SJSA1 (cell line): Measurements from ENCODE around the gene EFNB1. TPM values are rescaled to one million over a fixed set of nuclear protein-coding genes. Genes with fewer than 3 reads are reported as not detected.

Experiments
- DNase-seq, 2 experiments: peaks; one replicate each; pipeline ENCODE4 v3.0.0-alpha.2; 2015 to 2020; ENCODE audit warnings: low spot score in 2 of 2, low read depth in 1 of 2
- H3K27ac ChIP-seq: fragments of 250-450 bp; sonication (Bioruptor Pico); 2 replicates; pipeline ENCODE4 v1.5.1; 2020; ENCODE audit warnings: mild to moderate bottlenecking, moderate library complexity
- H3K27me3 ChIP-seq: fragments of 250-450 bp; sonication (Bioruptor Pico); replicated peaks from 2 replicates; pipeline ENCODE4 v1.5.1; 2020; ENCODE audit warnings: mild to moderate bottlenecking, moderate library complexity
- H3K36me3 ChIP-seq: fragments of 250-450 bp; sonication (Bioruptor Pico); 2 replicates; pipeline ENCODE4 v1.5.1; 2020; ENCODE audit warnings: mild to moderate bottlenecking
- H3K4me1 ChIP-seq: fragments of 250-450 bp; sonication (Bioruptor Pico); replicated peaks from 2 replicates; pipeline ENCODE4 v1.6.1; 2021; ENCODE audit warnings: mild to moderate bottlenecking
- H3K4me3 ChIP-seq: fragments of 250-450 bp; sonication (Bioruptor Pico); 2 replicates; pipeline ENCODE4 v1.5.1; 2020; ENCODE audit warnings: mild to moderate bottlenecking
- H3K9me3 ChIP-seq: fragments of 250-450 bp; sonication (Bioruptor Pico); replicated peaks from 2 replicates; pipeline ENCODE4 v1.5.1; 2020; ENCODE audit warnings: mild to moderate bottlenecking
- total RNA-seq: library from RNA; depleted of rRNA; stranded (reverse); fragments of >200 nt; shearing (Covaris generic); gene quantifications from 2 replicates; pipeline ENCODE4 v1.2.3, GENCODE V29; 2014

The EFNB1 gene
- total RNA-seq, 1 experiment from 2014 or later: 10.4 TPM

GRCh38 chrX:68832516-68833447 lies 4.0 kb downstream of the EFNB1 start:
- Histone ChIP-seq H3K27ac (no peak overlapping the region), H3K36me3 (no peaks in the 10 kb centered on the region), H3K27me3 (no peaks in the 10 kb centered on the region), H3K9me3 (no peaks in the 10 kb centered on the region), H3K4me1 (peaks cover 20% of the 10 kb centered on the region), H3K4me3 (no peak overlapping the region)
- no peak for DNase-seq

DNA sequence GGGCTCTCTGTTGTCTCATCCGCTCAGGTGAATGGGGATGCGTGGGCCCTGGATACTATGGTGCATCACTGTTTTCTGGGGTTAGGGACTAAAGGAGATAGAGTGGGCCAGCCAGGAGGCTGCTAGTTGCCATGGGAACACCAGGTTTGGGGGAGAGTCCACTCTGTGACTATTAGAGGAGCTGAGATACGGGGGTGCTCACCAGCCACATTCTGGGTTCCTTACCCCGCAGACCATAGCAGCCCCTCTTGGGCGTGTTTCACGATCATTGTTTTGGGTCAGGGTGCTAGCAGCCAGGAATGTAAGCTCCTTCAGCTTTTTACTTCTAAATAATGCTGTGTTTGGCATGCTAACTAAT lies 4.6 kb downstream of the EFNB1 start:
- Histone ChIP-seq H3K27ac (no peak overlapping the region), H3K36me3 (no peaks in the 10 kb centered on the region), H3K27me3 (no peaks in the 10 kb centered on the region), H3K4me1 (peaks cover 14% of the 10 kb centered on the region), H3K9me3 (no peaks in the 10 kb centered on the region), H3K4me3 (no peak overlapping the region)
- DNase-seq: no peak

DNA sequence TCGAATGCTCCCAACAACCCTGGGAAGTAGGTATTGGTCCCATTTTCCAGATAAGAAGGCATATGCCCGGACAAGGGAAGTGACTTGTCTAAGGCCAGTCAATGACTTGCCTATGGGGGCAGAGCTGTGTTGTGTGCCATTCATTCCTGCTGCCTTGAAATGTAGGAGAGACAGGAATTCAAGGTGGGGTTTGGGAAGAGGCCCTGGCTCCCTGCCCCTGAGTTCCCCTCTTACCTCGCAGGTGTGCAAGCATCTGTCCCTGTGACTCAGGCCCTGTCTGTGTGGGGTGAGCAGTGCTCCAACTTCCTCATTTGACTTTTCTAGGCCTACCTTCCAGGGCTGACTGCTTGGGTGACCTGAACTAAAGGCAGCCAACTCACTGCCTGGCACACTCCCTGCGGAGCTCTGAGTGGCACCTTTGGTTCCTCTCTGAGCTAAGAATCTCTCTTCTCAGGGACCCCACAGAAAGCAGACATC lies 5.1 kb downstream of the EFNB1 start:
- no peaks in the 10 kb centered on the region for H3K27me3 ChIP-seq
- H3K4me1 ChIP-seq: peaks cover 13% of the 10 kb centered on the region
- DNase-seq: no peak
- no peak overlapping the region for H3K4me3 ChIP-seq
- H3K9me3 ChIP-seq: no peaks in the 10 kb centered on the region
- no peaks in the 10 kb centered on the region for H3K36me3 ChIP-seq
- no peak overlapping the region for H3K27ac ChIP-seq

DNA sequence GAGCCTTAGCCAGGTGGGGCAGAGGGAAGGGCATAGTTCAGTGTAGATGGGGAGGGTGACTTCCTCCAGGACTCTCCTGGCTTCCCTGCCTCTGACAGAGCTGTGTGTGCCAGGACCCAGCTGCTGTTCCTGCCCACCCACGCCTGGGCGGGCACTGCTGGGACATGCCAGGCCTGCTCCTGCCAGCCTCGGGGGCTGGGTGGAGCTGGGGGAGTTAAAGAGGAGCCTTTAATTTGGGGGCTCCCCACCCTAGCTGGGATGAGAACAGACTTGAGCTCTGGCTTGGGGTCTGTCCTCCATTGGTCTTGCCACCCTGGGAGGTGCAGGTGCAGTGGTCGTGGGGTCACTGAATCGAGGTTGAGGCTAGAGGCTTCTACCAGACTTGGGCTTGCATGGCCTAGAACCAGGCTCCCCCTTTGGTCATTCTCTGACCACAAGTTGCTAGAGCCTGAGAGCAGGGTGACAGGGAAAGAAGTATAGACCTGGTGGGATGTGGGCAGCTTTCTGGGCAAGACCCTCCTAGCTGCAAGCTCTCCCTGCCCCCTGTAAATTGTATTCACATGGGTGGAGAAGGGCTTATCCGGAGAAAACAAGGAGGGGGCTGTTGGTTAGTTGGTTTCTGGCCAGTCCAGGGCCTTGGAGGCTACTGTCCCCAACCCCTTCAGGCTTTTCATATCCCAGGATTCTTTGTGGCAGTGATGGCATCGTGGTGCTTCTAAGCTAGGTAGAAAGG lies 5.7 kb downstream of the EFNB1 start:
- DNase-seq: peak in 1 of 2 experiments; percentile 4
- Histone ChIP-seq H3K27ac (no peak overlapping the region), H3K9me3 (no peaks in the 10 kb centered on the region), H3K27me3 (no peaks in the 10 kb centered on the region), H3K4me3 (no peak overlapping the region), H3K4me1 (peaks cover 13% of the 10 kb centered on the region), H3K36me3 (no peaks in the 10 kb centered on the region)

DNA sequence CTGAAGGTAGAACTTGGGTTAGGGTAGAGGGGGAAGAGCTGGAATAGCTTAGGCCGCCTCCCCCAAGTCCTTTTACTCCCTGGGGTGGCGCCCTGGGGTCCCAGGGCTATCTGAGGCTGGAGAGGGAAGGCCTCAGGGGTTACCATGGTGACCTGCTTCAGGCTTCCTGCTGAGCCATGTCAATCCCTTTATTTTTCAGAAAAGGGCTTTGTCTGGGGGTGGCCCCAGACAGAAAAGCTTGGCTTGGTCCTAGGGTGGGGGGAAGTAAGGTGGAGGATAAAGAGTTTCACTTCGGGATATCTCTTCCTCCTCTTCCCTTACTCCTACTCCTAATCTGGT lies 6.3 kb downstream of the EFNB1 start:
- peak in 1 of 2 experiments; percentile 8 for DNase-seq
- H3K4me1 ChIP-seq: peaks cover 13% of the 10 kb centered on the region
- H3K9me3 ChIP-seq: no peaks in the 10 kb centered on the region
- H3K27ac ChIP-seq: no peak overlapping the region
- no peaks in the 10 kb centered on the region for H3K27me3 ChIP-seq
- H3K36me3 ChIP-seq: no peaks in the 10 kb centered on the region
- H3K4me3 ChIP-seq: no peak overlapping the region

DNA sequence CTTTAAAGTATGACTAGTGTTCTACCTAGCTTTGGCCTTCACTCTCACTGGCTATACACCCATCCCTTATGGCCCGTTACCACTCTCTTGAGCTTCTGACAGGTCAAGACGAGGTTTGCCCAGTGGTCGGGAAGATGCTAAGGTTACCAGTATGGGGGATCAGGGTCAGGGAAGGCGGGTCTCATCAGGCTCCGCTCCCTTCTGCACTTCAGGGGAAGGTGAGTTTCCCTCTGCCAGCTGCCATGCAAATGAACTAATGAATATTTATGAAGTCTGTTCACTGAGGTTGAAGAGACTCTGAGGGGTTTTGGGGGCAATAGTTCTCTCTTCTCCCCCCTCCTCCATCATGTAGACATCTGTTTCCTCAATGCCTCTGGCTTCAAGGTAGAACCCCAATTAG lies 6.6 kb downstream of the EFNB1 start:
- Histone ChIP-seq H3K36me3 (no peaks in the 10 kb centered on the region), H3K27ac (no peak overlapping the region), H3K9me3 (no peaks in the 10 kb centered on the region), H3K4me1 (peaks cover 10% of the 10 kb centered on the region), H3K27me3 (no peaks in the 10 kb centered on the region), H3K4me3 (no peak overlapping the region)
- DNase-seq: no peak

- H3K36me3 ChIP-seq: no peaks in the 10 kb centered on the region
- DNase-seq: no peak
These were observed 8.3 kb downstream of the EFNB1 start for GRCh38 chrX:68837119-68837518.

DNA sequence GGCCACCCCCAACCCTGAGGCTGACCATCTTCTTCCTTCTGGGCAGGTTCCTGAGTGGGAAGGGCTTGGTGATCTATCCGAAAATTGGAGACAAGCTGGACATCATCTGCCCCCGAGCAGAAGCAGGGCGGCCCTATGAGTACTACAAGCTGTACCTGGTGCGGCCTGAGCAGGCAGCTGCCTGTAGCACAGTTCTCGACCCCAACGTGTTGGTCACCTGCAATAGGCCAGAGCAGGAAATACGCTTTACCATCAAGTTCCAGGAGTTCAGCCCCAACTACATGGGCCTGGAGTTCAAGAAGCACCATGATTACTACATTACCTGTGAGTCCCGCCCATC lies 9.7 kb downstream of the EFNB1 start:
- Histone ChIP-seq H3K27ac (no peak overlapping the region), H3K36me3 (no peaks in the 10 kb centered on the region), H3K27me3 (no peaks in the 10 kb centered on the region), H3K9me3 (no peaks in the 10 kb centered on the region), H3K4me3 (no peak overlapping the region), H3K4me1 (no peaks in the 10 kb centered on the region)
- no peak for DNase-seq

More at GRCh38 chrX:68837119-68837518, 8.3 kb downstream of the EFNB1 start:
- Histone ChIP-seq H3K9me3 (no peaks in the 10 kb centered on the region), H3K27ac (no peak overlapping the region), H3K27me3 (no peaks in the 10 kb centered on the region), H3K4me1 (peaks cover 2% of the 10 kb centered on the region), H3K4me3 (no peak overlapping the region)

DNA sequence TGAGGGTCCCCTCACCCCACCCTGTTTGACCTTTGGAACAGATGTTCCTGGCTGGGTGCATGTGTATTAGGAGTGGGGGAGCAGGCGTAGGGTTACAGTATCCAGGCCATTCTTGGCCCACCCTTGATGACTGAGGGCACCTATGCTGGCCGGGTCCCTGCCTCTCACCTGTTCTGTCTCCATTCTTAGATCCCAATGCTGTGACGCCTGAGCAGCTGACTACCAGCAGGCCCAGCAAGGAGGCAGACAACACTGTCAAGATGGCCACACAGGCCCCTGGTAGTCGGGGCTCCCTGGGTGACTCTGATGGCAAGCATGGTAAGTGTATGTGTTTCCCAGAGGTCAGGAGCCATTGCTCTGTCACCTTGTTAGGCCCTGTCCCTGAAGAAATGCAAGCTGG lies 10.9 kb downstream of the EFNB1 start:
- H3K4me1 ChIP-seq: no peaks in the 10 kb centered on the region
- H3K27me3 ChIP-seq: no peaks in the 10 kb centered on the region
- H3K27ac ChIP-seq: no peak overlapping the region
- no peaks in the 10 kb centered on the region for H3K36me3 ChIP-seq
- no peaks in the 10 kb centered on the region for H3K9me3 ChIP-seq
- no peak overlapping the region for H3K4me3 ChIP-seq
- no peak for DNase-seq

- no peaks in the 10 kb centered on the region for H3K9me3 ChIP-seq
- DNase-seq: no peak
- no peaks in the 10 kb centered on the region for H3K36me3 ChIP-seq
- H3K4me3 ChIP-seq: no peak overlapping the region
- H3K27me3 ChIP-seq: no peaks in the 10 kb centered on the region
- no peak overlapping the region for H3K27ac ChIP-seq
- H3K4me1 ChIP-seq: no peaks in the 10 kb centered on the region
These were observed 11.4 kb downstream of the EFNB1 start for GRCh38 chrX:68840256-68840655.

- Histone ChIP-seq H3K27me3 (no peaks in the 10 kb centered on the region), H3K36me3 (no peaks in the 10 kb centered on the region), H3K27ac (no peak overlapping the region), H3K4me3 (no peak overlapping the region), H3K9me3 (no peaks in the 10 kb centered on the region), H3K4me1 (no peaks in the 10 kb centered on the region)
- DNase-seq: no peak
These were observed 12.6 kb downstream of the EFNB1 start for GRCh38 chrX:68841251-68842049.

DNA sequence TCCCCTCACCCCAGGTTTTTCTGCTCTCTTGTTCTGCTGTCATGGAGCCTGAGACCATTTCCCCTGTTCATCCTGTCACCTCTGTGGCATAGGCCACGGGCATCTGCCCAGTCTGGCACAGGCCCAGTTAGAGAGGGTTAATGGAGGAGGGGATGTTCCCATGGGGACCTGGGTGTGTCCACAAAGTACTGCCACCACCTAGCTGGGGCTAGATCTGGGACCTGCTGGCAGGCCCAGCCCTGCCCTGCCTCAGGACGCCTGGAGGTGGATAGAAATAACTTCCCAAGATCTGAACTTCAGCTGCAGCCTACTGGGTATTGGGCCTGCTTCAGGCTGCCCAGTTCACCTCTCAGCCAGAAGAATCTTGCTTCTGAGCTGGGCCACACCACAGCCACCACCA lies 13.5 kb downstream of the EFNB1 start:
- Histone ChIP-seq H3K4me1 (no peaks in the 10 kb centered on the region), H3K36me3 (no peaks in the 10 kb centered on the region), H3K27me3 (no peaks in the 10 kb centered on the region), H3K9me3 (no peaks in the 10 kb centered on the region), H3K4me3 (no peak overlapping the region), H3K27ac (no peak overlapping the region)
- no peak for DNase-seq

DNA sequence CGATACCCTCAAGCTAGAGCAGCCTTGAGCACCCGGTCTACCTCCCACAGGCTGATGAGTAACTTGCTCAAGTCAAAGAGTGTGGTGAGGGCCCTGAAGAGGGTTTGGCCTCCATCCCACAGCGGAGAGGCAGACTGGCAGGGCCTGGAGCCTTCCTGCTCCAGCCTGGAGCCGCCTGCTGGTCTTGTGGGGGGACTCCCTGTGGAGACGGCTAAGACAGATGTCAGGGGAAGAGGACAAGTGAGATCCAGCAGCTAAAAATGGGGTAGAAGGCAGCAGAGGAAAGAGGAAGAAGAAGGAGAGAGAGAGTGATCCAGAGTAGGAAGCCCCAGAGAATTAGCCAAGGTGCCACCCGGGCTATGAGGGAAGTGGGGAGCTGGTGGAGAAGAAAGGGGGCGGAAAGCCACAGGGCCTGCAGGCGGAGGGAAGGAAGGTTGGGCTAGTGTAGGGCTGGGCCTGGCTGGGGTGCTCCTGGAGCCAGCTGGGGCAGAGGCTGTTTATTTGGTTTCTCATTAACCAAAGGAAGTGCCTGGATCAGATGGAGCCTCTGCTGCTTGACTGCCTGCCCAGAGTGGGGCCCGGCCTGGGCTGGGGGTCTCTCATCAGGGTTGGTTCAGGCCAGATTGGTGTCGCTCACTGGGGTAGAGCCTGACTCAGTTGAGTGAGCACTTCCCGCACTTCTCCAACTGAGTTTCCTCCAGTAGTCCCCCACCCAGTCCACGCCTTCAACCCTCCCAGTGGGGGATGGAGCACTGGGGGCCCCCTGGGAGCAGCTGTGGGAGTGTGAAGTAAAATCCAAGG lies 14.2 kb downstream of the EFNB1 start:
- no peak for DNase-seq
- Histone ChIP-seq H3K9me3 (no peaks in the 10 kb centered on the region), H3K36me3 (no peaks in the 10 kb centered on the region), H3K4me3 (no peak overlapping the region), H3K4me1 (no peaks in the 10 kb centered on the region), H3K27ac (no peak overlapping the region), H3K27me3 (no peaks in the 10 kb centered on the region)
